C4-2B (cell line): ENCODE results near the gene SGMS1.

Source experiments
- CTCF ChIP-seq: fragments of 450-650 bp; conservative IDR thresholded peaks from 2 replicates; pipeline ENCODE4 v1.5.1; 2017; ENCODE audit warnings: mild to moderate bottlenecking
- ZFX ChIP-seq: fragments of 450-650 bp; IDR thresholded peaks from 2 replicates; pipeline ENCODE4 v1.6.1; 2017

- TF ChIP-seq CTCF, result peak; percentile 75
- no peak for TF ChIP-seq ZFX
These were observed 29.4 kb upstream of the SGMS1 start for GRCh38 chr10:50653142-50653541.
